GM10847 (cell line): ENCODE results near the gene NANS.

Source experiments
- POLR2A ChIP-seq: IDR thresholded peaks from 2 replicates; pipeline ENCODE4 v1.6.1; 2011; ENCODE audit not compliant: insufficient read length; ENCODE audit errors: extremely low read depth

The NANS gene

DNA sequence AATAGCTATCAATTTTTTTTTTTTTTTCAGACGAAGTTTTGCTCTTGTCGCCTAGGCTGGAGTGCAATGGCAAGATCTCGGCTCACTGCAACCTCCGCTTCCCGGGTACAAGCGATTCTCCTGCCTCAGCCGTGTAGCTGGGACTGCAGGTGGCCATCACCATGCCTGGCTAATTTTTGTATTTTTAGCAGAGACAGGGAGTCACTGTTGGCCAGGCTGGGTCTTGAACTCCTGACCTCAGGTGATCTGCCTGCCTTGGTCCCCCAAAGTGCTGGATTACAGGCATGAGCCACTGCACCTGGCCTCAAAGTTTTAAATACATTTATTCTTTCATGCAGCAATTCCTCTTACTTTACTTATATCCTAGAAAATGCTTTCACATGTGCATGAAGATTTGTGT lies 44.9 kb downstream of the NANS start:
- no peak for TF ChIP-seq POLR2A

DNA sequence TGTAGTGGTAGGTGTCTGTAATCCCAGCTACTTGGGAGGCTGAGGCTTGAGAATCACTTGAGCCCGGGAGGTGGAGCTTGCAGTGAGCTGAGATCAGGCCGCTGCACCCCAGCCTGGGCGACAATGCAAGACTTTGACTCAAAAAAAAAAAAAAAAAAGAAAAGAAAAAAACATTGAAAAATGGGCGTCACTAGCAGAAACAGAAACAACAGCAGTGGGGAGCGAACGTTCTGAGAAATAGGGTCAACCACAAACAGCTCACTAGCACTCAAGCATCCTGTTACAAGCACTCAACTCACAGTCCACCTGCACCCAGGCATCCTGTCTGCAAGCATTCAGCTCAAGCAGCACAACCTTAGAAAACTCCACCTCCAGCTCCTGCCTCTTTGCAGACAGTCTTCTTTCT lies 45.3 kb downstream of the NANS start:
- no peak for TF ChIP-seq POLR2A

- no peak for TF ChIP-seq POLR2A
These were observed 47.9 kb downstream of the NANS start for GRCh38 chr9:98104445-98104881.

DNA sequence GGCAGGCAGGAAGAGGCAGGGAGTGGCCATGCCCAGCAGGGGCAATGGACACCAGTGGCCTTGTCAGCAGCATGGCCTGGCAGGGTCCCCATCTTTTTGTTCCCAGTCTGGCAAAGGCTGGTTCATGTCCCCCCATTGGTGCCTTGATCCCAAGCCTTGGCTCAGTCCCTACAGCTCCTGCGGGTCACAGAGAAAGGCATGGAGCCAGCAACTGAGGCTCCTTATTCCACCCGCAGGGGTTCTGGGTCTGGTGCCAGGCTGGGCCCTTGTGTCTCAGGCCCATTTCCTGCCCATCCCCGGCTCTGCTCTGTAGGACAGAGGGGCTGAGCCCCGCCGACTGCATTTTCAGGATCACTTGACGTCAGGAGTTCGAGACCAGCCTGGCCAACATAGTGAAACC lies 48.5 kb downstream of the NANS start:
- TF ChIP-seq POLR2A: no peak

DNA sequence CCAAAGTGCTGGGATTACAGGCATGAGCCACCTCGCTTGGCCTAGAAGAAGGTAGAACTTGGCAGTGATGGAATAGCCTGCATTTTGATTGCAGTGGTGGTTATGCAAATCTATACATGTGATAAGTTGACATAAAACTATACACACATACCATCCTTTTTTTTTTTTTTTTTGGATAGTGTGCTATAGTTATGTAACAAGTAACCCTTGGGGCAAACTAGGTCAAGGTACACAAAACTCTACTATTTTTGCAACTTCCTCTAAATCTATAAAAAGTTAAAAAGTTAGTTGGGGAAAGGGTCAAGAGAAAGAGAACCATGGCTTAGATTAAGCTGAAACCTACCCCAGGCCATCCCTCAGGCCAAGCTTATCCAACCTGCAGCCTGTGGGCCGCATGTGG lies 51.4 kb downstream of the NANS start:
- no peak for TF ChIP-seq POLR2A

DNA sequence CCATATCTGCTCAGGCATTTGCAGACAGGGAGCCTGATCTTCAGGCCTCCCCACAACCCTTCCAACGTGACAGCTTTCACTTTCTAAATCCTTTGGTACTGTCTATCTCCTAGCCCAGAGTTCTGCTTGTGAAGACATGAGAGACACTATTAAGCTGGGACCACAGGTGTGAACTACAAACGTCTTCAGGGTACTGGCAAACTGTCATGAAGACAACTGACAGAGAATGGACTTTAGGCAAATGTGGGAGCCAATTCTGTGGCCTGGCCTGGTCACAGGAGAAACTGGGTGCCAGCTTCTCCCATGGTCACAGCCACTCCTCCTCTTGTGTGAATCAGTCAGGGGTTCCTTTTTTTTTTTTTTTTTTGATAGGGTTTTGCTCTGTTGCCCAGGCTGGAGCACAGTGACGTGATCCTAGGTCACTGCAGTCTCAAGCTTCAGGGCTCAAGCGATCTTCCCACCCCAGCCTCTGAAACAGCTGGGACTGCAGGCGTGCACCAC lies 52.0 kb downstream of the NANS start:
- TF ChIP-seq POLR2A: no peak

- no peak for TF ChIP-seq POLR2A
These were observed 52.5 kb downstream of the NANS start for GRCh38 chr9:98109052-98109451.

- no peak for TF ChIP-seq POLR2A
These were observed 61.6 kb downstream of the NANS start for GRCh38 chr9:98117984-98118639.

GRCh38 chr9:98118640-98119601 lies 62.4 kb downstream of the NANS start, which contains the start of gene TRIM14:
Gene TRIM14 (minus strand): TSS chr9:98119222. CDS start chr9:98119188, 34 bp downstream.
- peak; percentile 46 for TF ChIP-seq POLR2A

- no peak for TF ChIP-seq POLR2A
These were observed 63.9 kb downstream of the NANS start for GRCh38 chr9:98120476-98120875.

DNA sequence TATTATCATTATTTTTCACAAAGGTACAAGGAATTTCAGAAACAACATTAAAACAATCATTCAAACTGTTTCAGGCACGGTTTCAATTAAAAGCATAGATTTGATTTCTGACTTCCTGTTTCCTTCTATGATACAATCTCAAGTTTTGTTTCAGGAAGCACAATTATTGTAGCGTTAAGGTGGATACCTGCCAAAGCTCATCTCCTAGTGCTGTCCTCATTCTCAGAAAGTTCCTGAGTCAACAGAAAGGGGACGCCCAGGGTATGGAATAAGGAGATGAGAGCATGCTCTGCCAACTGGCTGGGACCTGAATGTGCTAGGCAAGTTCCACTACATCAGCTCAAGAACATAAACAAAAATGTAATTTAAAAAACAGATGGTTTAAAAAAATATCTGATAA lies 64.5 kb downstream of the NANS start:
- no peak for TF ChIP-seq POLR2A

- no peak for TF ChIP-seq POLR2A
These were observed 68.3 kb downstream of the NANS start for GRCh38 chr9:98124637-98125426.

- TF ChIP-seq POLR2A: no peak
These were observed 70.7 kb downstream of the NANS start for GRCh38 chr9:98127226-98127625.

DNA sequence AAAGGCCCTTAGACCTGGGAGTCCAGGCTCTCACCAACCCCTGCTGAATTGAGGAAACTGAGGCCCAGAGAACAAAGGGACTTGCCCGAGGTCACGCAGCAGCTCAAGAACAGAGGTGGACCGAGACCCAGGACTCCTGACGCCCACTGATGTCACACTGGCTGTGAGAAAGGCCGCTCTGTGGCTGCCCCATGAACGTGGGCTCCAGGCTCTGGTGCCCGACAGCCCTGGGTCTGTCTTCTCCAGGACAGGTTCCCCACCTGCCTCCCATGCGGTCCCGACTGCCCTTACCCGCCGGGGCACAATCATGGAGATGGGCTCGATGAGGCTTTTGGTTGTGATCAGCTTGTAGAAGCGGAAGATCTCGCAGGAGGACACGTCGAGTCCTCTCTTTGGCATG lies 71.8 kb downstream of the NANS start:
- no peak for TF ChIP-seq POLR2A

- no peak for TF ChIP-seq POLR2A
These were observed 72.9 kb downstream of the NANS start for GRCh38 chr9:98129451-98129881.
